ENCODE results near the gene EBF3.

EBF3 gene

DNA sequence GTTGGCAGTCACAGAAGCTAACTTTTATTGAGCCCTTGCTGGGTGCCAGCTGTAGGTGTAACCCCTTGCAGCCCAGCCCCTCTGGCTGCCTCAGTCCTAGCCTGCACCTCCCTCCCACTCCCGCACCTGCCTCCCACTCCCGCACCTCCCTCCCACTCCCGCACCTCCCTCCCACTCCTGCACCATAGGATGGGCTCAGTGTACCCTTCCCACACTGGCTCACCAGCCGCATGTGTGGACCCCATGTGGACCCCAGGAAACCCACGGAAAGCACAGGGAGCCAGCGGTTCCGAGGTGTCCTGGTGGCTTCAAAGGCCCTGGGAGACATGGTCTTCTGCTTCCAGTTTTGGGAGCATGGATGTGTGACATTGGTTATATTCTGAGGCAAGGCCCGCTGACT is 132.9 kb downstream of the EBF3 start:
- no peak for DNase-seq

DNA sequence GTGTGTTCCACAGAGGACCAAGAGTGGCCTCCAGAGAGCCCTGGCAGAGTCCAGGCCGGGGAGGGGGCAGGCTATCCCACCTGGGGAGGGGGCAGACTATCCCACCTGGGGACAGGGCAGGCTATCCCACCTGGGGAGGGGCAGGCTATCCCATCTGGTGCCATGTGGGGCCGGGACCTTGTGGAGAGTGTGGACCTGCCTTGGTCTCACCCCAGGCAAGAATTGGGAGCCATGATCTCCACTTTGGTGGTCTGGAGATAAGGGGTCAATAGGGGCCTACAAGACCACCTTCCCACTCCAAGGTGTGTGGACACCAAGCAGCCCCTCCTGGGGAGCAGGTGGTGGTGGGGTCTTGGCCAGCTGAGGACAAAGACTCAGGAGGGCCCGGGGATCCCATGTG is 138.2 kb downstream of the EBF3 start:
- DNase-seq = no peak

GRCh38 chr10:129825221-129825620 is 138.9 kb downstream of the EBF3 start:
- no peak for DNase-seq

DNA sequence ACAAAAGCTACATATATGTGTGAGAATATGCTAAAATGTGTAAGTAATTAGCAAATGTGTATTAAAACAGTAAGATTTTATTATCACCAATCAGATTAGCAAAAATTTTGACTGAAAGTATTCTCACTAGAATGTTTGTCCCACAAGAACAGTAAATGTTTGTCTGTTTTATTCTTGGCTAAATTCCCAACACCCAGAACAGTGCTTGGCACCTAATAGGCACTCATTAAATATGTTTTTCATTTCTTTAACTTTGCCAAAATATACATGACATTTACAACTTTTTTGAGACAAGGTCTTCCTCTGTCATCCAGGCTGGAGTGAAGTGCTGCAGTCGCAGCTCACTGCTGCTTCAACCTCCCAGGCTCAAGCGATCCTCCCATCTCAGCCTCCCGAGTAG is 143.6 kb downstream of the EBF3 start:
- DNase-seq = no peak

- DNase-seq = no peak
These were observed 147.4 kb downstream of the EBF3 start for GRCh38 chr10:129816656-129817045.

GRCh38 chr10:129815898-129816655 is 148.0 kb downstream of the EBF3 start:
- no peak for DNase-seq

DNA sequence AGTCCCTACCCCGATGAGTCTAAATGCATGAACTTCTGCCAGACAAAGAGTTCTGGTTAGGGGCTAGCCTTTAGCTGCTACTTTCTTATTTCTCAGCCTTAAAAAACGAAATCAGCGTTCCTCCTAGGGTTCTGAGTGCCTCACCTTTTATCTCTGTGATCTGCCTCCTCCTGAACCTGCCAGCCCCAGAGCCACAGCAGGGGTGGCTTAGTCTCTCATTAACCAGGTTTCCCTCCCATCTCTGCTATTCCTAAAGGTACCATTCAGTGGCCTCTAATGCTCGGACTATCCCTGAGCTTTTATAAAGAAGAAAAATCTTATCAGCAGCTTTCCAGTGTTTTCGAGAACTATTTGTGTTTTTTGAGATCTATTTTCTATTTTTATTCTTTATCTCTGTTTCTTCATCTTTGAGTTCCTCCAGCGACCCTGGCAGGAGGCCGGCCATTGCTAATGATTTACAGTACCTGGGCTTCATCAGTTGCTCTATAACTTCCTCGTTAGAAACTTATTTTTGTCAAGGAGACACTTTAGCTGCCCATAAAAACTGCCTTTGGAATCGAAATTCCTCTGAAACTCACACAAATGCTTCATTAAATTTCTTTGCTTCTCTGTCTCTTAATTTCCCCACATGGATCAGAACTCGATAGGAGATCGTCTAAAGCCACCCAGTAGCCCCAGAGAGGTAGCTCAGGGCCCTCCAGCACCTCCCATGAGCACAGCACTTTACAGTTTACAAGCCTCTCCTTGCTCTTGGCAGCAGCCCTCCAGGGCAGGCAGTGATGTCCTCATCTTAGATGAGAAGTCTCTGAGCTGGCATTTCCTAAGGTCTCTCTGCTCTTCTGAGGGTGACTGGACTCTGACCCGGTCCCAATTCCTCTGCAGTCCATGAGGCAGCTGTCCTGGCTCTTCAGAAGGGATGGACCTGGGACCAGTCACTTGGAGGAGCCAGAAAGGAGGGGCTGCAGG is 149.1 kb downstream of the EBF3 start:
- no peak for DNase-seq

DNA sequence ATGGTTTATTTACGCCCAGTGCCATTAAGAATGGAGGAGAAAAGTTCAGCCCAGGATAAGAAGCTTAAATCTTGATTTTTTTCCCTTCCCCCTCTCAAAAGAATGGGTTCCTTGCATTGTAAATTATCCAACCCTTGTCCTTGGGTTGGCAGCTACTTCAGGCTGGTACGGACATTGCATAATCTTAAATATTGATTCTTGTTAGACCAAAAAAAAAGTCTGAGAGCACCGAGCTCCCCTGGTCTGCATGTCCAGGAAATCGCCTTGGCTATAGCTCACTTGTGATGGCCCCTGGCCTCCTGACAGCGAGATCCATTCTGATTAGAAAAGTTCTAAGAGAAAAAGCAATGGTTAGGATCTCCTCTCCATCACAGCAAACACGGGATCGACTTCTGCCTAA is 151.7 kb downstream of the EBF3 start:
- no peak for DNase-seq

DNA sequence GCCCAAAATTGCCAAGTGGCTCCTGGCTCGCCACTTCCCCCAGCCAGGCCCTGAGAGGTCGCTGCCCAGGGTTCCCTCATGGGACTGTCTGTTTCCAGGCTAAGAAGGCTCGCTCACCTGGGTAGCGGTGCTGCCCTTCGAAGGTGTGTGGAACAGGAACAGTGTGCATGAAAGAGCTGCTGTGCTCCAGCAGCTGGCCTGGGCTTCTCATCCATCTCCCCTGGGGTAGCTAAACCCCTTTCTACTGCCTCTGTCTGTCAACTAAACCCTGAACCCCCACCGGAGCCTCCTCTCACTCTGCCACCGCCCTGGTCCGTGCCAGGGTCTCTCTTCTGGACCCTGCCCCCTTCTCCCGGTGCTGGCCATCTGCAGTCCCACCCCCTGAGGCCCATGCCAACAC is 152.9 kb downstream of the EBF3 start:
- DNase-seq = no peak

DNA sequence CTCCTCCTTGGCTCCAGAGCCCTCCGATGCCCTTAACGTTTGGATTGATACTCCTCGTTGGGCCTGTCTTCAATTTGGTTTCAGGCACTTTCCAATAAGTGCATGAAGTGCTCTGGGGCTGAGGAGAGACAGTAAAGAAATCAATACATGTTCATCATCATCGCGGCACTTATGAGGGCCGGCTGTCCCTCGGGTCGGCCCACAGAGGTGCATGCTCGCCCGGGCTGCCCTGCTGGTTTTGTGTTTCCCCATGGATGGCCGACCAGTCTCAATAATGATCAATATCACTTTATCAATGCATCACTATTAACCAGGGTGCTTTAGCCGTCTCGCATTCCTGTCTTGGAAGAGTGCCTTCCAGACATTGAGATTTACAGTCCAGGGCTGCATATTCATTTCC is 154.2 kb downstream of the EBF3 start:
- DNase-seq = no peak

DNA sequence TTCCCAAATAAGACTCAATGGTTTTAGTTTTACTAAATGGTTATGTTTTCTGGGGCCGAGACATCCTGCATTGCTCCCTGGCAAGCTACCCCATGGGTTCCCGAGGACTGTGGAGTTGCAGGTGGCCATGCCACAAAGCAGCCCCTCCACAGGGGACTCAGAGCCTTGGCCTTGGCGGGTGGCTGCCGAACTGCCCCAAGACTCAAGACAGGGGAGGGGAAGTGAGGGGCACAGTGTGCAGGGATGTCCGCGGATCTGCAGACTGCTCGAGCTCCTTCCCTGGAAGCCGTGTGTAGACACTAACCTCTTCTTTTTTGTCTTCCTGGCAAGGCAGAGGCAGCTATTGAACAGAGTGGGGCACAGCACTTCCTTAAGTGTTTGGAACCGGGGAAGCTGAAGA is 154.6 kb downstream of the EBF3 start:
- no peak for DNase-seq

DNA sequence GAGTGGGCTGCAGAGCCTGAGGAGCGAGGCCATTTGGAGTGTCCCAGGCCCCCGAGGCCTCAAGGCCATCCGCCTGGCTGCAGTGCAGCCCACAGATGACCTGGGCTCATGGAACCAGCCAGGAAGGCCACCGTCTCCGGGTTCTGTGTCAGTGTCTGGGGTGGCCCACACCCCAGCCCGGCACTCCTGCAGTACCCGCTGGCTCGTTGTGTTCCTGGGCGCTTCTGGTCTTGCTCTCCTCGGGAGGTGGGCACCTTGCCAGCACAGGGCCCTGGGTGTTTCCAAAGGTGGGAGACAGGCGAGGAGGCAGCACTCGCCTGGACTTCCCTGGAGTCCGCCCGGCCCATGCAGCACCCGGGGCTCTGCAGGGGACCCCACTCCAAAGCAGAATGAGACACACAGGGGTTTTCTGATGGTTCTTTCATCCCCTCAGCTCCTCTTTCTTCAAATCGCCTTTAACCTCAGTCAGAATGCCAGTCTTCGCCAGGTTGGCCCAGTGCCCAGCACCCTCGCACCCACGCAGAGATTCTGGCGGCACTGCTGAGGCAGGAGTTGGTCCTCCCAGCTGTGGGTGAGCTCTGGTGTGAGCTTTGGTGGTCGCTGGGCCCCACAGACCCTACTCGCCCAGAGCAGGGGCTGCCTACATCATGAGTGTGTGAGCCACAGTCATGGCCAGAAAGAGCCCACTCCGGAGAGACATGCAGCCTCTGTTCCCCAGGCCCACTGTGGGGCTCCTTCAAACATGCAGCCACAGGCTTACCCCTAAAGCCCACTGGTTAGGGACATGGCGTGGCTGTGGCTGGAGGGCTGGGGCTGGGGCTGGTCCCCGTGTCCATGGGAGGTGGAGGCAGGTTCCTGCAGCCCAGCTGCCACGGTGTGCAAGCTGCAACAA is 155.7 kb downstream of the EBF3 start:
- DNase-seq = no peak

- no peak for DNase-seq
These were observed 156.9 kb downstream of the EBF3 start for GRCh38 chr10:129807211-129807610.

- DNase-seq = no peak
These were observed 163.2 kb downstream of the EBF3 start for GRCh38 chr10:129800796-129801340.

- DNase-seq = peak; percentile 17
These were observed 164.1 kb downstream of the EBF3 start for GRCh38 chr10:129799942-129800341.

DNA sequence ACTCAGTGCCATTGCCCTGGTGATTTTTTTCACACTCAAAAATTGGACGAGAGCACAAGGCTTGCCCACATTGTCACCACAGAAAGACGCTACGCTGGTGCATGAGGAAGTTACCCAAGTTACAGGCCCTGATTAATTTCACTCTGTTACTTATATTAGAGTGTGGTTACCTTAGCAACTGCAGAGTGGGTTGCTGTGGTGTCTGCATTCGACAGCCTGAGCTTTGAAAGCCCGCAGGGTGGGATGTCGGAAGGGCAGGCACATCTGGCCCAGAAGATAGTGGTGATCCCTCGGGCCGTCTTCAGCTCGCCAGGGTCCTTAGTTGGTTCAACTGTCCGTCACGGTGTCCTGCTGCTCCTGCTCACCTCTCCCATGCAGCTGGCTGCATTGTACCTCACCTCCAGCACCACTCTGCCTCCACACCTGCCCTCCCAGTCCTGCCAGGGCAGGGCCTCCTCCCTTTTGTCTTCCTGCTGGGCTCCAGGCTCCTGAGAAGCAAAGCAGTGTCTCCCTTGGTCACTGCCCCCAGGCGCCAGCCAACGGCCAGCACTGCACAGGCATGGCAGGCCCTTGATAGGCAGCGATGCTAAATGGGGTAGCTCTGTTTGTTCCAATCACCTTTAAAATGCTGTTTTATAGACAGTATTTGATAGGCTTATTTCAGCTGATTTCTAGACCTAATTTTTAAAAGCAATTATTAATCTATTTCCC is 167.2 kb downstream of the EBF3 start:
- DNase-seq = no peak

- DNase-seq = no peak
These were observed 170.1 kb downstream of the EBF3 start for GRCh38 chr10:129793996-129794395.

DNA sequence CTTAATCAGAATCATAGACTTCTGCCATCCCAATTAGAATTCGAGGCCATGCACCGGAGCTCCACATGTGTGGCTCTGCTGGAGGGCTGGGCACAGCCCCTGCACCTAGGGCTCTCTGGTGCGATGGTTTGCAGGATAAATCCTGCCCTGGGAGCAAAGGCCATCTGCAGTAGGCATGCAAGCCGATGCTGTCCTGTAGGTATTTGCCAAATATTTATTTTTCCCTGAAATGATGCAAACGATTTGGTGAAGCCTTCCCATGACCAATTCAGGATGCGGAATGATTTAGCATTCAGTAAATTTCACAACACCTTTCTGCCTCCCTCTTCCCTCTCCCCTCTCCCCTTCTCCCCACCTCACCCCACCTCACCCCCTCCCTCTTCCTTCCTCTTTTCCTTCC is 170.6 kb downstream of the EBF3 start:
- DNase-seq = no peak

GRCh38 chr10:129792864-129793263 is 171.2 kb downstream of the EBF3 start:
- DNase-seq = no peak

- DNase-seq = peak; percentile 43
These were observed 171.9 kb downstream of the EBF3 start for GRCh38 chr10:129792141-129792540.

DNA sequence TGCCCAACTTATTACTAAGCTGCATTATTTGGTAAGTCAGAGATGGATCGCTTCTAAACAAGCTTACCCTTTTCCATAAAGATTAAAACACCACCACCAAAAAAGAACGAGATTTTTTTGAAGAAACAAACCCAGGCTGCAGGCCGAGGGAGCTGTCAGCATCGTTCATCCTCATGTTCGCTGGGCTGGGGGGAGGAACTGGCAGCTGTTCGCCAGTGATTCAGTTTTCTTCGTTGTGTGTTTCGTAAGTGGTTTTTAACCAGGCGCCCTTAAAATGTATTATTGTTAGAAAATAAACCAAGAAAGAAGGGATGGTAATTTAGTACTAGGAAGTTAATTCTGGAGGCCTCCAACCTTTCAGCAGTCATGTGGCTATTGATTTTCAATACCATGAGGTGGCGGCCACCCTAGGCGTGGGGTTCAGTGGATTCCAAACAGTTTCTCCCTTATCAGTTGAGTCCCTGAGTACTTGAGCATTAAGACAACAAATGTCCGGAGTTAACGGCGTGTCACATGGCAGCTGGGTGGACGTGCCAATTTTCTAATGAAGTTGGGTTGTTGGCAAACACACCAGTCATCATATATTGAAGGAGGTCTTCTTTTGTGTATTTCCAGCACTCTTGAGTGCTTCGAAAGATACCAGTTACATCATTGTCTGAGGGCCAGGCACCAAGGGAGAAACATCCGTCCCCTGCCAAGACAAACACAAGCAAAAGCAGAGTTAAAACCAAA is 173.2 kb downstream of the EBF3 start:
- DNase-seq = no peak
